C4-2B (cell line): ENCODE measurements around the gene SYPL2.

ENCODE experiments used
- CTCF ChIP-seq: fragments of 450-650 bp; conservative IDR thresholded peaks from 2 replicates; pipeline ENCODE4 v1.5.1; 2017; ENCODE audit warnings: mild to moderate bottlenecking
- ZFX ChIP-seq: fragments of 450-650 bp; IDR thresholded peaks from 2 replicates; pipeline ENCODE4 v1.6.1; 2017

GRCh38 chr1:109454497-109455133 lies 11.7 kb upstream of the SYPL2 start:
- no peak for TF ChIP-seq CTCF
- no peak for TF ChIP-seq ZFX
